Right ventricle myocardium superior (tissue), 1 donor: ENCODE data around the gene SIRT5. TPM values are rescaled to one million over a fixed set of nuclear protein-coding genes. Genes with fewer than 3 reads are reported as not detected.

Experiments
- ATAC-seq: fragments of 200-7000 bp; cut with Tn5 transposase; one replicate; pipeline ENCODE4 v1.9.1; 2020; ENCODE audit warnings: mild to moderate bottlenecking; ENCODE audit not compliant: poor library complexity
- DNase-seq: peaks from one replicate; pipeline ENCODE4 v3.0.0-alpha.2; 2020
- intact Hi-C: fragments of 100-400 bp; cut with DNase I; formaldehyde crosslinking; loops from one replicate; pipeline ENCODE4 v1.11.2; 2022
- long read RNA-seq: library from polyadenylated mRNA; unstranded; transcript quantifications from one replicate; pipeline ENCODE4 v2.0.0, GENCODE V29; 2021
- total RNA-seq: library from RNA; stranded (reverse); fragmentation: NEBNext Ultra II Directional; extraction: Animal tissue kit (Norgen Biotek cat#: 25700); gene quantifications from one replicate; pipeline ENCODE4 v1.2.1, GENCODE V29; 2021
- donor health status: DM: no; HTN: yes; CAD: no; lungs with severe emphysema.

SIRT5 gene
- 53.3 TPM for total RNA-seq
- long read RNA-seq, transcript SIRT5-205 (10 exons, 3,922 nt) = major isoform, 10 of 124 reads
- long read RNA-seq, partial matches to known transcripts = 21 of 124 reads
- long read RNA-seq, other reads (novel, unspliced or antisense) = 92 of 124 reads

- intact Hi-C loops = no loop called here
- DNase-seq (peak; percentile 89), ATAC-seq (peak; percentile 71)
These were observed at the start of gene SIRT5 for GRCh38 chr6:13574571-13575376. Gene SIRT5, plus strand, starts transcription at chr6:13574601. Its CDS starts 9,510 bp downstream, at chr6:13584111.

DNA sequence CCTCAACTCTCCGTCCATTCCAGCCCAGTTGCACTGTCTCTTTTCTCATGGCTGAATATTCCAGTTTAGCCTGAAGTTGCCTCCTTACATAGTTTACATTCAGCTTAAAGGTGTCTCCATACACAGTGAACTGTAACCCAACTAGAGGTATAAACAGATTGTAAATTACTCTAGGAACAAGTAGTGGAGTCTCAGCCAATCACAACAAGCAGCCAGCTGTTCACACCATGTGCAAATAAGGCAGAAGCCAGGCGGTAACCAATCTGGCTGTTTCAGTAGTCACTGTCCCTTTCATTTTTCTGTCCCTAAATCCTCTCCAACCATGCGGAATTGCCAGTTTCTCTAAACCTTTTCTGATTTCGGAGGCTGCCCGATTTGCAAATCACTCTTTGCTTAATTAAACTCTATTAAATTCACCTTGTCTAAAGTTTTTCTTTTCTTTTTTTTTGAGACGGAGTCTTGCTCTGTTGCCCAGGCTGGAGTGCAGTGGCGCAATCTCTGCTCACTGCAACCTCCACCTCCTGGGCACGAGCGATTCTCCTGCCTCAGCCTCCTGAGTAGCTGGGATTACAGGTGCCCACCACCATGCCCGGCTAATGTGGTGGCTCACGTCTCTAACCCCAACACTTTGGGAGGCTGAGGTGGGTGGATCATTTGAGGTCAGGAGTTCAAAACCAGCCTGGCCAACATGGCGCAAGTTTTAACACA, 49.4 kb upstream of the SIRT5 start:
- ATAC-seq (no peak), DNase-seq (no peak)
- intact Hi-C loops = no loop called here

DNA sequence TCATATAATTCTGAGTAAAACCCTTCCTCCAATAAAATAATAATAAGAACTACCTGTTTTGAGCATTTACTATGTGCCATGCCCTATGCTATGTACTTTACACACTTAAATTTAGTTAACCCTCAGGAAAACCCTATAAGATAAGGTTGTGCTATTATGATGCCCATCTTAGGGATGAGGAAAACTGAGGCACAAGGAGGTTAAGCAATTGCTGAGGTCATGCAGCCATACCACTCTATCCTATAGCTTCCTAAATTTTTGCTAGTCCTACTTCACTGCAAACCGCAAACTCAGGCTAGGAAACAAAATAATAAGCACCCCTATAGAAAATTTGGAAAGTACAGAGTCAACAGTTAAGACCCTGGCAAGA, 48.1 kb upstream of the SIRT5 start:
- intact Hi-C loops = no loop called here
- ATAC-seq = no peak
- no peak for DNase-seq

DNA sequence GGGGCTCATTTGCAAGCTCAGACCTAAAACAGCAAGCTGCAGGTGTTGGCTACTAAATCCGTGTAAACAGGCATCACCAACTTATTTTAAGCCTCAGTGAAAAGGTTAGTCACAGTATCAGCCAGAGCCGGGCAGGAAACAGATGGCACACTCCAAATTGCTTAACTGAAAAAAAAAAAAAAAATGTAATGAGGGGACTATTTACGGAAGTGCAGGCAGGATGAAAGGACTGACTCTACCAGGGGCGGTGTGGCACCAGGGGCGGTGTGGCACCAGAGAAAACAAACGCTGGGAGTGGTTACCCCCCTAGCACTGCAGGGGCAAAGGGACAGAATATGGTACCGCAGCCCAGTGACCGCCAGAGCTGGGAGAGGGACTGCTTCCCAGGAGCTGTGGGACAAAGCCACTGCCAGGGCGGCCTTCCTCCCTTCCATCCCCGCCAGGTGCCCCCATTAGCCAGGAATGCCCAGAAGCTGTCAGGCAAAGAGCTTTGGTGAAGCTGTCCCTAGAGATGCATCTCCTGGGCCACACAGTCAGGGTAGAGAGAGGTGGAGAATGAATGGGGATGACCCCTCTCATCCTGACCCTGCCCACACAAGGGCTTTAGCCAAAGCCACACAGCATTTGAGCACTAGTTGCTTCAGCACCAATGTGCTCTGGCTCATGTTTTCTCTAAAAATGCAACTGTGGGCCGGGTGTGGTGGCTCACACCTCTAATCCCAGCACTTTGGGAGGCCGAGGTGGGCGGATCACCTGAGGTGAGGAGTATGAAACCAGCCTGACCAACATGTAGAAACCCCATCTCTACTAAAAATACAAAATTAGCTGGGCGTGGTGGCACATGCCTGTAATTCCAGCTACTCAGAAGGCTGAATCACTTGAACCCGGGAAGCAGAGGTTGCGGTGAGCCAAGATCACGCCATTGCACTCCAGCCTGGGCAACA, 47.4 kb upstream of the SIRT5 start:
- ATAC-seq = peak; percentile 68
- peak; percentile 59 for DNase-seq
- intact Hi-C loops = no loop called here

GRCh38 chr6:13527671-13528056, 46.7 kb upstream of the SIRT5 start:
- ATAC-seq = no peak
- DNase-seq = no peak
- intact Hi-C loops = no loop called here

GRCh38 chr6:13528232-13528631, 46.2 kb upstream of the SIRT5 start:
- ATAC-seq (peak; percentile 42), DNase-seq (no peak)
- intact Hi-C loops = no loop called here

- intact Hi-C loops = no loop called here
These were observed 45.5 kb upstream of the SIRT5 start for GRCh38 chr6:13528777-13529343.

GRCh38 chr6:13531956-13532355, 42.4 kb upstream of the SIRT5 start:
- DNase-seq = no peak
- no peak for ATAC-seq
- intact Hi-C loops = loop anchor here (10.0 kb wide), 1 partner anchor 117 kb away; no protein-coding TSS in a partner anchor

More at GRCh38 chr6:13528777-13529343, 45.5 kb upstream of the SIRT5 start:
- ATAC-seq (peak; percentile 88), DNase-seq (no peak)

GRCh38 chr6:13534536-13534935, 39.9 kb upstream of the SIRT5 start:
- ATAC-seq (no peak), DNase-seq (no peak)
- intact Hi-C loops = loop anchor here (10.0 kb wide), 1 partner anchor 120 kb away; no protein-coding TSS in a partner anchor

- DNase-seq = no peak
- intact Hi-C loops = loop anchor here (5.0 to 10.0 kb wide), 3 partner anchors 48 to 198 kb away; partner anchors contain the start of gene GFOD1
- no peak for ATAC-seq
These were observed 39.1 kb upstream of the SIRT5 start for GRCh38 chr6:13535306-13535705.

- no peak for DNase-seq
- intact Hi-C loops = loop anchor here (5.0 to 10.0 kb wide), 3 partner anchors 50 to 200 kb away; partner anchors contain the start of gene GFOD1
- peak; percentile 15 for ATAC-seq
These were observed 37.4 kb upstream of the SIRT5 start for GRCh38 chr6:13536796-13537526.

- DNase-seq (no peak), ATAC-seq (peak; percentile 45)
- intact Hi-C loops = loop anchor here (5.0 to 10.0 kb wide), 3 partner anchors 50 to 200 kb away; partner anchors contain the start of gene GFOD1
These were observed 36.9 kb upstream of the SIRT5 start for GRCh38 chr6:13537527-13537897.

DNA sequence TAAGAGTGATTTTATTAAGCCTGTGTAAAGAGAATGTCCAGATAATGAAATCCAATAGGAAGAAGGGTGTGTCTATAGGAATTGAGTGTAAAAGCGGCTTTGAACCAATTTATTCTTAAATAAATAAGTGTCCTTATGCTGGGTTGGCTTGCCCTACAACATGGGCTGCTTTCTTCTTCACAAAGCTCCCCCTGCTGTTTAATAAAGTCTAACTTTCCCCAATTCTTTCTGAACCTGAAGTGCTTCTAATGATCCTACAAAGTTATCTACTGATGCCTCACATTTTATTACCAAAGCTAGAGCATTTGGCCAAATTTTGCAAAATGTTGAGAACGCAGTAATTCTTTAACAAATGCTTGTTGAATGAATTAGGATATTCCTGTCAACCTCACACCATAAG, 36.3 kb upstream of the SIRT5 start:
- ATAC-seq (peak; percentile 80), DNase-seq (no peak)
- intact Hi-C loops = loop anchor here (5.0 to 10.0 kb wide), 3 partner anchors 51 to 201 kb away; partner anchors contain the start of gene GFOD1

- intact Hi-C loops = loop anchor here (5.0 to 10.0 kb wide), 3 partner anchors 51 to 201 kb away; partner anchors contain the start of gene GFOD1
- DNase-seq = no peak
- ATAC-seq = no peak
These were observed 35.8 kb upstream of the SIRT5 start for GRCh38 chr6:13538600-13538999.

DNA sequence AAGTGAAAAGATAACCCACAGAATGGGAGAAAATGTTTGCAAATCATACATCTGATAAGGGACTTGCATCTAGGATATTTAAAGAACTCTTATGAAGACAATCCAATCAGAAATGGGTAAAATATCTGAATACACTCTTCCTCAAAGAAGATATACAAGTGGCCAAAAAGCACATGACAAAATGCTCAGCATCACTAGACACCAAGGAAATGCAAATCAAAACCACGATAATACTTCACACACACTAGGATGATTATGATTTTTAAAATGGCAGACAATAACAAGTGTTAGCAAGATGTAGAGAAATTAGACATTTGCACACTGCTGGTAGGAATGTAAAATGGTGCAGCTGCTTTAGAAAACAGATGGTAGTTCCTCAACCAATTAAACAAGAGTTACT, 34.8 kb upstream of the SIRT5 start:
- intact Hi-C loops = loop anchor here (5.0 to 10.0 kb wide), 3 partner anchors 52 to 202 kb away; partner anchors contain the start of gene GFOD1
- ATAC-seq = no peak
- DNase-seq = no peak

DNA sequence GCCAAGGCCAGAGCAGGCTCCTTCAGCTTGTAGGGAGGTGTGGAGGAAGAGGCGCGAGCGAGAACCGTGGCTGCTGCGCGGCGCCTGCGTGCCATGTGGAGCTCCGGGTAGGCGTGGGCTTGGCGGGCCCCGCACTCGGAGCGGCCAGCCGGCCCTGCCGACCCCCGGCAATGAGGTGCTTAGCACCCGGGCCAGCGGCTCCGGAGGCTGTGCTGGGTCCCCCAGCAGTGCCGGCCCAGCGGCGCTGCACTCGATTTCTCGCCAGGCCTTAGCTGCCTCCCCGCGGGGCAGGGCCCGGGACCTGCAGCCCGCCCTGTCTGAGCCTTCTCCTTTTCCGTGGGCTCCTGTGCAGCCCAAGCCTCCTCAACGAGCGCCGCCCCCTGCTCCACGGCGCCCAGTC, 32.9 kb upstream of the SIRT5 start:
- DNase-seq (no peak), ATAC-seq (no peak)
- intact Hi-C loops = no loop called here

GRCh38 chr6:13544454-13545186, 29.8 kb upstream of the SIRT5 start:
- no peak for ATAC-seq
- no peak for DNase-seq
- intact Hi-C loops = no loop called here
